Transverse colon (tissue), 4 donors: ENCODE measurements around the gene LMF1. TPM values are rescaled to one million over a fixed set of nuclear protein-coding genes. Genes with fewer than 3 reads are reported as not detected.

Source experiments
- DNase-seq: peaks from one replicate; pipeline ENCODE4 v3.0.0-alpha.2; 2019
- H3K27ac ChIP-seq, 4 donors: fragments of 200-600 bp; sonication (generic); 2 replicates each; pipeline ENCODE4 v1.5.1; 2016 to 2018; ENCODE audit warnings: inconsistent platforms in 4 of 4
- H3K27me3 ChIP-seq: fragments of 200-600 bp; sonication (generic); 2 replicates; pipeline ENCODE4 v1.5.1; 2017; ENCODE audit warnings: inconsistent platforms
- H3K36me3 ChIP-seq, 4 donors: fragments of 200-600 bp; sonication (generic); 2 replicates each; pipeline ENCODE4 v1.5.1; 2017 to 2019; ENCODE audit warnings: inconsistent platforms in 4 of 4
- H3K4me1 ChIP-seq, 4 donors: fragments of 200-600 bp; sonication (generic); 2 replicates each; pipeline ENCODE4 v1.5.1; 2017 to 2020; ENCODE audit warnings: inconsistent platforms in 4 of 4
- H3K4me3 ChIP-seq, 4 donors: fragments of 200-600 bp; sonication (generic); 1 replicate in 1 of 4; 2 replicates in 3 of 4; pipeline versions ENCODE4 v1.5.1 to v1.6.1; 2017 to 2019; ENCODE audit warnings: inconsistent platforms in 4 of 4
- H3K9me3 ChIP-seq, 2 donors: fragments of 200-600 bp; sonication (generic); 2 replicates each; pipeline ENCODE4 v1.5.1; 2017 to 2019; ENCODE audit warnings: inconsistent platforms in 2 of 2
- EP300 ChIP-seq: sonication (generic); formaldehyde crosslinking; IDR thresholded peaks from one replicate; pipeline ENCODE4 v1.6.1; 2017; ENCODE audit warnings: antibody characterized with exemption, low read depth
- POLR2A ChIP-seq: fragments of 450-650 bp; IDR thresholded peaks from one replicate; pipeline ENCODE4 v1.6.1; 2016; ENCODE audit warnings: antibody characterized with exemption, mild to moderate bottlenecking, moderate library complexity
- POLR2AphosphoS5 ChIP-seq, 3 donors: sonication (generic); formaldehyde crosslinking; IDR thresholded peaks; one replicate each; pipeline ENCODE4 v1.6.1; 2016; ENCODE audit warnings: antibody characterized with exemption in 3 of 3
- WGBS, 2 donors: methylation state at CpG; one replicate each; pipeline ENCODE4 v1.1.5; 2018; ENCODE audit warnings: low coverage in 1 of 2; 5-methylcytosine and 5-hydroxymethylcytosine counted together
- in situ Hi-C, 4 donors: fragments of 200-750 bp; cut with MboI; loops; one replicate each; pipeline versions ENCODE4 v1.15.0 to v1.15.1; 2017; ENCODE audit warnings: low sequenced_read_pairs in 3 of 4, low pct_ligation_motif_present in 1 of 4, low pct_unique_long_range_greater_than_20kb in 1 of 4
- intact Hi-C: fragments of 100-400 bp; cut with DNase I; formaldehyde crosslinking; loops from one replicate; pipeline ENCODE4 v1.15.1; 2023; ENCODE audit warnings: low total_unique reads
- total RNA-seq, 4 donors: library from RNA; depleted of rRNA; stranded (reverse); fragments of >200 nt; gene quantifications; one replicate each; pipeline ENCODE4 v1.1.0, GENCODE V29; 2016
- TF ChIP-seq, protein P1 (sequence below), 5 experiments: fragments of 200-600 bp in 3 of 5; fragments of 450-650 bp in 2 of 5; sonication (generic) in 3 of 5; IDR thresholded peaks; 1 replicate in 2 of 5; 2 replicates in 3 of 5; pipeline ENCODE4 v1.5.1; 2016 to 2017; ENCODE audit warnings: antibody characterized with exemption in 5 of 5, inconsistent platforms in 3 of 5, mild to moderate bottlenecking in 2 of 5, moderate library complexity in 1 of 5

LMF1 gene
- total RNA-seq, 4 donors from 2014 or later: 15.9 to 34.8 (median 19.6) TPM

DNA sequence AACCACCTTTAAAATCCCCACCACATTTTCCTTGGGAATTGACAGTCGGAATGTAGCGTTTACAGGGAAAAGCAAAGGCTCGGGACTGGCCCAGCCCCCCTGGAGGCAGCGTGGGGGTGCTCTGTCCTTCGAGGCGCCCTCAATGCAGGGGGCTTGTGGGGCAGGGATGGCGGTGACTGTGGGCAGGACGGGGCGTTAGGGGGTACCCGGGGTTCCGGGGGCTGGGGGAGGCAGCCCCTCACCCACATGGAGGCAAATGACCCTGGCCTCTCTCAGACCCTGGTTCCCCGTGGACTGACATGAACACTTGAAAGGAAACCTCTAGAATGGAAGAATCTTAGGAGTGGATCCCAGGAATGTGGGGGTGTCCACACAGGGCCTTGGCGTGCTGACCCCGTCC lies 91.9 kb downstream of the LMF1 start:
- in situ Hi-C loops: no loop called here
- H3K4me3 ChIP-seq: no peak overlapping the region
- DNase-seq: no peak
- H3K36me3 ChIP-seq: no peaks in the 10 kb centered on the region
- no peaks in the 10 kb centered on the region for H3K4me1 ChIP-seq
- intact Hi-C loops: no loop called here
- no peaks in the 10 kb centered on the region for H3K9me3 ChIP-seq
- TF ChIP-seq EP300 (no peak), POLR2A (no peak), POLR2AphosphoS5 (IDR thresholded peaks at IDR 0.05) (no peak)
- TF ChIP-seq, protein P1, sequence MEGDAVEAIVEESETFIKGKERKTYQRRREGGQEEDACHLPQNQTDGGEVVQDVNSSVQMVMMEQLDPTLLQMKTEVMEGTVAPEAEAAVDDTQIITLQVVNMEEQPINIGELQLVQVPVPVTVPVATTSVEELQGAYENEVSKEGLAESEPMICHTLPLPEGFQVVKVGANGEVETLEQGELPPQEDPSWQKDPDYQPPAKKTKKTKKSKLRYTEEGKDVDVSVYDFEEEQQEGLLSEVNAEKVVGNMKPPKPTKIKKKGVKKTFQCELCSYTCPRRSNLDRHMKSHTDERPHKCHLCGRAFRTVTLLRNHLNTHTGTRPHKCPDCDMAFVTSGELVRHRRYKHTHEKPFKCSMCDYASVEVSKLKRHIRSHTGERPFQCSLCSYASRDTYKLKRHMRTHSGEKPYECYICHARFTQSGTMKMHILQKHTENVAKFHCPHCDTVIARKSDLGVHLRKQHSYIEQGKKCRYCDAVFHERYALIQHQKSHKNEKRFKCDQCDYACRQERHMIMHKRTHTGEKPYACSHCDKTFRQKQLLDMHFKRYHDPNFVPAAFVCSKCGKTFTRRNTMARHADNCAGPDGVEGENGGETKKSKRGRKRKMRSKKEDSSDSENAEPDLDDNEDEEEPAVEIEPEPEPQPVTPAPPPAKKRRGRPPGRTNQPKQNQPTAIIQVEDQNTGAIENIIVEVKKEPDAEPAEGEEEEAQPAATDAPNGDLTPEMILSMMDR (IDR thresholded peaks at IDR 0.05): no peak
- H3K27ac ChIP-seq: no peak overlapping the region
- WGBS, 2 donors: 91% methylated on average over 14 of the region's 14 CpGs; no CpG with 5 or more reads in 1 of the 2 donors
- no peaks in the 10 kb centered on the region for H3K27me3 ChIP-seq

DNA sequence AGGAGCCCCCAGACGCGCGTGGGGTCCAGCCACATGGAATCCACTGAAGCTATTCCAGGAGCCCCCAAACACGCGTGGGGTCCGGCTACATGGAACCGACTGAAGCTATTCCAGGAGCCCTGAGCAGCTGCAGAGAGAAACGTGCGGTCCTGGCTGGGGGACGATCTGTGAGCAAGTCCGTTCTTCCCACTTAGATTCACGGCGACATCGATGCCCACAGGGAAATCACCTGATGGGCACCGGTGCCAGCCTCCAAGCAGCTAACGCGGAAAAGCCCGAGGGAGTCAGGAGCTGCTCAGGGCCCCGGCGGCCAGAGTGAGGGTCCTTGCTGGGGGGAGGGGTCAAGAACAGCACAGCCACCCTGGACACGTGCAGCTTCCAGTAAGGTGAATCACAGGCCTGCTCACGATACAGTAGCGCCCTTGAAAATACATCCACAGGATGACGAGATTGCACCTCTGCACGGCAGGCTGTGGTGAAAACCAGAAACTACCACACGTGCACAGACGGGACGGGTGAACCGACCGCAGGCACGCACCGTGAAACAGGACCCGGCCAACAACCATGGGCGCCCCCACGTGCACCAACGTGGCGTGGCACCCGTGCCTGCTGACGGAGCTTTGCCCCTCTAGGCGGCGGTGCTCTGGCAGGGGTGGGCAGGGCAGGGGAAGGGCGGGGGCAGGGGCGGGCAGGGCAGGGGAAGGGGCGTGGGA lies 92.6 kb downstream of the LMF1 start:
- H3K4me3 ChIP-seq: no peak overlapping the region
- in situ Hi-C loops (no loop called here), intact Hi-C loops (no loop called here)
- no peak for TF ChIP-seq EP300
- 84% methylated on average over 44 of the region's 44 CpGs; no CpG with 5 or more reads in 1 of the 2 donors for WGBS, 2 donors
- no peaks in the 10 kb centered on the region for H3K36me3 ChIP-seq
- peak; percentile 18 for DNase-seq
- no peaks in the 10 kb centered on the region for H3K4me1 ChIP-seq
- no peaks in the 10 kb centered on the region for H3K9me3 ChIP-seq
- H3K27me3 ChIP-seq: no peaks in the 10 kb centered on the region
- H3K27ac ChIP-seq: no peak overlapping the region

DNA sequence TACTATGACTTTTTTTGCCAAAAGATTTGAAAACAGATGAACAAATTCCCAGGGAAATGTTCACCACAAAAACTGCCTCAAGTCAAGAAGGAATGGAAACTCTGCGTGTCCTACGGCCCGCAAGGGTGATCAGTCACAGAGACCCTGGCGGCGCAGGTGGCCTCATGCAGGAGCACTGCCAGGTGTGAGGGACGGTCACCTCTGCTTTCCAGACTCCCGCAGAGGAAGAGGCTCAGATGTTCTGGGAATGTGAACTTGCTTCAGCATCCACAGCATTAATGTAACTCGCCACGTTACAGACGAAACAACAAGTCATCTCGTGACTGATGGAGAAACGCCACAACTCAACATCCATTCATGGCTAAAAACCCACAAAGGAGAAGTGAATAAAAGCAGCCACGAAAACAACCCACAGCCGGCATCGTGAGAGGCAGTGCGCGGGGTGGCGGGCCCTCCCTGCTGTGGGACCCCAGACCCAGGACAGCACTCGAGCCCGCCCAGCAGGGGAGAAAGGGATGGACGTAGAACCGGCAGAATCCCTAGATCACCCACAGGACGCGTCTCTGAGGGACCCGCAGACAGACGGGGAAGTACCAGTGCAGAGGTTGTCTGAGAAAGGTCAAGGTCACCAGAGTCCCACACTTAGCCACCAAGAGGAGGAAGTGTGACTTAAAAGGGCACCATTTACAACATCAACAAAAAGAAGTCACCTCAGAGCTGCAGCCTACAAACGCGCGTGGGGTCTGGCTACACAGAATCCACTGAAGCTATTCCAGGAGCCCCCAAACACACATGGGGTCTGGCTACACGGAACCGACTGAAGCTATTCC lies 93.3 kb downstream of the LMF1 start:
- no peak for DNase-seq
- whole genome bisulfite sequencing, 2 donors: 79 to 80% methylated on average over 3 to 31 of the region's 31 CpGs

DNA sequence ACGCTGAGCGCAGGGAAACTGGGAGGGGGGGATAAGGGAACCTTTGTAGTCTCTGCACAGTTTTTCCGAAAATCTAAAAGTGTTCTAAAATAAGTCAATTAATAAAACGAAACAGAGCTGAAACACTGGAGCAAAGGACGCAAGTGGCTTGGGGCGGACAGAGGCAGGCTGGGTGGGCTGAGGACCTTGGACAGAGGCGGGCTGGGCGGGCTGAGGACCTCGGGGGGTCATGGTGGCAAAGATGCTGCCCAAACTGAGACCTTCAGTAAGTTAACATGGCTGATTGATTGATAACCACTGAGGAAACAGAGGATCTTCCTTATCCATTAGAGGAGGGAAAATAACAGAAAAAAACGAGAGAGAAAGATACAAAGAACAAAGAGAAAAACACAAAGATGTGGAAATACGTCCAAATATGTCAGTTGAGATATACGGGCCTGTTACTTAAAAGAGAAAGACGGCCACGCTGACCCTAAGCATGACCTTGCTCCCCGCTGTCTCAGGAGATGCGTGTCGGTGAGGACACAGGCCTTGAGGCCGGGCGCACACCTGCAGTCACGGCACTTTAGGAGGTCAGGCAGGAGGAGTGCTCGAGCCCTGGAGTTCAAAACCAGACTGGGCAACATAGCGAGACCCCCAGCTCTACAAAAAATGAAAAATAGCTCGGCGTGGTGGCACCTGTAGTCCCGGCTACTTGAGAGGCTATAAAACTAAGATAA lies 94.1 kb downstream of the LMF1 start:
- no peak for TF ChIP-seq POLR2A
- TF ChIP-seq, protein P1 (IDR thresholded peaks at IDR 0.05): no peak
- no peak for TF ChIP-seq POLR2AphosphoS5 (IDR thresholded peaks at IDR 0.05)
- DNase-seq: no peak
- no peaks in the 10 kb centered on the region for H3K36me3 ChIP-seq

More for the DNA sequence above, 93.3 kb downstream of the LMF1 start:
- intact Hi-C loops: no loop called here
- no peaks in the 10 kb centered on the region for H3K4me1 ChIP-seq
- in situ Hi-C loops: no loop called here
- no peaks in the 10 kb centered on the region for H3K36me3 ChIP-seq
- no peaks in the 10 kb centered on the region for H3K9me3 ChIP-seq
- no peak overlapping the region for H3K27ac ChIP-seq
- H3K27me3 ChIP-seq: no peaks in the 10 kb centered on the region
- TF ChIP-seq, protein P1 (IDR thresholded peaks at IDR 0.05): no peak
- TF ChIP-seq POLR2AphosphoS5 (IDR thresholded peaks at IDR 0.05): no peak
- TF ChIP-seq POLR2A: no peak
- no peak overlapping the region for H3K4me3 ChIP-seq

More for the DNA sequence above, 94.1 kb downstream of the LMF1 start:
- intact Hi-C loops: no loop called here
- Histone ChIP-seq H3K27me3 (no peaks in the 10 kb centered on the region), H3K4me1 (no peaks in the 10 kb centered on the region), H3K9me3 (no peaks in the 10 kb centered on the region), H3K4me3 (no peak overlapping the region), H3K27ac (no peak overlapping the region)
- 77 to 88% methylated on average over 7 to 25 of the region's 25 CpGs for WGBS, 2 donors
- in situ Hi-C loops: no loop called here
